ENCODE results near the gene NAALADL2.
"Not testable (repeated sequence)": the region's sequence is repeated elsewhere in the genome, so short reads cannot be mapped to it uniquely, and the experiment has no call there.

NAALADL2 gene

DNA sequence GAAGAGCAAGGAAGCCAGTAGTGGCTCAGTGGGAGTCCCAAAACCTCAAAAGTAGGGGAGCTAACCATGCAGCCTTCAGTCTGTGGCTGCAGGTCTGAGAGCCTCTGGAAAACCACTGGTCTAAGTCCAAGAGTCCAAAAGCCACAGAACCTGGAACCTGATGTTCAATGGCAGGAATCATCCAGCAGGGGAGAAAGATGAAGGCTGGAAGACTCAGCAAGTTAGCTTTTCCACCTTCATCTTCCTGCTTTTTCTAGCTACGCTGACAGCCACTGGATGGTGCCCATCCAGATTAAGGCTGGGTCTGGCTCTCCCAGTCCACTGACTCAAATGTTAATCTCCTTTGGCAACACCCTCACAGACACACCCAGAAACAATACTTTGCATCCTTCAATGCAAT is 626.3 kb downstream of the NAALADL2 start:
- DNase-seq (ENCODE audit: low spot score): no peak

DNA sequence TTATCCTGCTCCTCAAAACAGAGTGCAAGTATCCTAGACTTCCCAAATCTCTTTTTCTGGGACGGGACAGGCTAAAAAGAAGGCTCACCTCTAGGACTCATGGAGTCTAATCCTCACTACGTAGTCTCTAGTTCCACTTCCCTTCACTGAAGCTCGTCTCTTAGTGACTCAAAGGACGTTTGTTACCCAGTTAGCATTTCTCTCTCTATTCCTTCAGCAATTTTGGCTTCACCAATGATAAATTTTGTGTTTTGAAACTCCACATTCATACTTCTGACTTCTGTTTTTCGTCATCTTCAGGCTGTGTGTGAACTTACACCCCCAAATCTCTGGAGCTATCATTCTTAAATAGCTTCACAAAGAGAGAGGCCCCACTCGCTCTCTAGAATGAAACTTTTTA is 627.1 kb downstream of the NAALADL2 start:
- no peak for DNase-seq (ENCODE audit: low spot score)

DNA sequence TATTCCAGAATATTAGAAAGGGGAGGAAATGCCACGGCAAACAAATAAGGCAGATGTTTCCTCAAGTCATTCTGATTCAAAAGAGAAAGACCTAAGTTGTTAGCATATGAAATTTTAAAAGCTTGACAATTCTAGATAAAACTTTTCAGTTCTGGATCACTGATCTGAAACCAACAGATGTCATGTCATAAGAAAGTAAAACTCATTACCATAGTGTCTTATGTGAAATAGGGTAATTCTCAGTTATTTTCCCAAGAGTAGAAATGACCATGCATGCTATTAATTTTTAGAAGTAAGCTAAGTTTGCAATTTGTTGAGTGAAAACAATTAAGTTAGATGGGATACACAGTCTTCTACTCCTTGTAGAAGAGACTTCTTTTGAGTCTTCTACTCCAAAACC is 630.3 kb downstream of the NAALADL2 start:
- DNase-seq (ENCODE audit: low spot score): no peak

DNA sequence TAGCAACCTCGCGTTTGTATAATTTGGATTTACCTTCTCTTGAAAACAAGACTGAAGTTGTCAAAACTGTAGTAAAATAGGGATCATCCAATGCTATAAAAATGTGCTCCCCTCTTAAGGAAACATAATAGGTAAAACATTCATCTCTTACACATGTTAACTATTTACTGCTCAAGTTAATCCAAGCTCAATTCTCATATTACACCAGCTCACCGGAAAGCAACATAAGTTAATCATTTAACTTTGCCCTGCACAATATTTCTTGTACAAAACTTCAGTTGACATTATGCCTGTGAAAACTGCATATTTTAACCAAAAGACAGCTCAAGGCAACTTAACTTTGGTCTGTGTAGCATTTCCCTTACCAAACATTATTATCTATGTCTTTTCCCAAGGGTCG is 634.2 kb downstream of the NAALADL2 start:
- no peak for DNase-seq (ENCODE audit: low spot score)

DNA sequence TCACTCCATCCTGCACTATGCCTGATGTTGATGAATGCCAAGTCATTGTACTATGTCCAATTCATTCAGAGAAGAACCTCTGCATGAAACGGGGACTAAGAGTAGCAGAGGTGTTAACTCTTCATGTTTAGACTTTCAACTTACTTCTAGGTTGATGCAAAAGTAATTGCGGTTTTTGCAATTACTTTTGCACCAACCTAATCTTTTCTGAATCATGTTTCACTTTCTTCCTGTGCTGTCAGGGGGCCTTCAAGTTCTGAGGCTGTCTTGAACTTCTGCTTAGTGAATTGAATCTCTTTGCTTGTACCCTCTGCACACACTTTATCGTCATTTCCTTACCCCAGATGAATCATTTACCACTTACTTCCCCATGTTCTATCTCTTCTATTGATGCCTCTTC is 636.2 kb downstream of the NAALADL2 start:
- DNase-seq (ENCODE audit: low spot score): no peak

DNA sequence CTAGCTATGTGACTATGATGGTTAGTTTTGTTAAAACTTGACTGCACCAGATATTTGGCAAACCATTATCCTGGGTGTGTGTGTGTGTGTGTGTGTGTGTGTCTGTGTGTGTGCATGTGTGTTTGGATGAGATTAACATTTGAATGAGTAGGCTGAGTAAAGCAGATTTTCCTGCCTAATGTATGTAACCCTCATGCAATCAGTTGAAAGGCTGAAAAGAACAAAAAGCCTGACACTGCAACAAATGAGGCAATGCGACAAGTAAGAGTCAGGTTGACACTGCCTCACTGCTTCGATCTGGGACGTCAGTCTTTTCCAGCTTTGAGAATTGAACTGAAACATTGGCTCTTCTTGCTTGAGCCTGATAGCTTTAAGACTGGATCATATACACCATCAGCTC is 643.0 kb downstream of the NAALADL2 start:
- DNase-seq (ENCODE audit: low spot score): no peak

DNA sequence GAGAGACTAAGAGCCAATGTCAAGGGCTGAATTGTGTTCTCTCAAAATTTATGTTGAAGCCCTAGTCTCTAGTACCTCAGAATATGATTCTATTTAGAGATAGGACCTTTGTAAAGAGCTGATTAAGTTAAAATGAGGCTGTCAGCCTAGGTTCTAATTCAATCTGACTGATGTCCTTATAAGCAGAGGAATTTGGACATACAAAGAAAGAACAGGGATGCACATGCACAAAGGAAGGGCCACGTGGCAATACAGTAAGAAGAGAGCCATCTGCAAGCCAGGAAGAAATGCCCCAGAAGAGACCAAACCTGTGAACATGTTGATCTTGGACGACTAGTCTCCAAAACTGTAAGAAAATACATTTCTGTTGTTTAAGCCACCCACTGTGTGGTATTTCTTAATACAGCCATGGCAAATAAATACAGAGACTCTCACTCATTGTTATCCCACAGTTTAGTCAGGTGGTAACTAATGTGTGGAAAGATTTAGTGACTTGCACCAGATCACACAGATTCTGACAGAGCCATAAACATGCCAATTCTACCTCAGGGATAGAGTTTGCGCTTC is 652.2 kb downstream of the NAALADL2 start:
- DNase-seq (ENCODE audit: low spot score): no peak

DNA sequence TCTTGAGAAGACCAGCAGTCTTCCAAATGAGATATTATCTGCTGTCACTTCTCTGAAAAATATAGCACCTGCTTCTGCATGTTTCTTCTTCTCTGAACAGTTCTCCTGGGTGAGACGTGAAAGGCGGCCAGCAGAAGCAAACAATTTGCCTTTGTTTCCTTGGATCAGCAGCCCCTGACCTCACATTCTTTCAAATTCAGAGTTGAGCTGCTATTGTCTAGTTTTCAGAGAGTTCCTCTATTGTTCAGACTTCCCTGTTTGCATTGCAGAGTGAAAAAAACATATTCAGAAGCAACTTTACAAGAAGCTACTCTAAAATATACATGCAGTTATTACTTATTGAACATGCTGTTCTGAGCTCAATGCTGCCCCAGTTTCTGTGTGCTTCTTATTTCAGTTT is 653.6 kb downstream of the NAALADL2 start:
- DNase-seq (ENCODE audit: low spot score): no peak

DNA sequence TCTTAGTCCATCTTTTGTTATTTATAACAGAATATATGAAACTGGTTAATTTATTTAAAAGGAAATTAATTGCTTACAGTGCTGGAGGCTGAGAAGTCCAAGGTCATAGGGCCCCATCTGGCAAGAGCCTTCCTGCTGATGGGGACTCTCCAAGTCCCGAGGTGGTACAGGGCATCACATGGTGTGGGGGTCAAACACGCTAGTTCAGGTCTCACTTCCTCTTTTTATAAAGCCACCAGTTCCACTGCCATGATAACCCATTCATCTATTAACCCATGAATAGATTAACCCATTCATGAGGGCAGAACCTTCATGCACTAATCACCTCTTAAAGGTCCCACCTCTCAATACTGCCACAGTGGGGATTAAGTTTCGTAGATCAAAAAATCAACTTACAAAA is 659.3 kb downstream of the NAALADL2 start:
- no peak for DNase-seq (ENCODE audit: low spot score)

DNA sequence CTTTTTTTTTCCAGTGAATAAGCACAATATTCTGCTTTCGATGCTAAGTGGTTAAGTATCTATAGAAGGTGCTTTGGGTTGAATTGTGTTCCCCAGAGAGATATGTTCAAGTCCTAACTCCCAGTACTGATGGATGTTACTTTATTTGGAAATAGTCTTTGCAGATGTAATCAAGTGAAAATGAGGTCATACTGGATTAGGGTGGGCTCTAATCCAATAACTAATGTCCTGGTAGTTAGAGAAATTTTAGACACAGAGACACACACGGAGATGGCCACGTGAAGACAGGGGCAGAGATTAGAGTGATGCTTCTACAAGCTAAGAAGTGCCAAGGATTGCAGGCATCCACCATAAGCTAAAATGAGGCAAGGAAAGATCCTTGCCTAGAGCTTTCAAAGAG is 662.3 kb downstream of the NAALADL2 start:
- DNase-seq (ENCODE audit: low spot score): no peak

DNA sequence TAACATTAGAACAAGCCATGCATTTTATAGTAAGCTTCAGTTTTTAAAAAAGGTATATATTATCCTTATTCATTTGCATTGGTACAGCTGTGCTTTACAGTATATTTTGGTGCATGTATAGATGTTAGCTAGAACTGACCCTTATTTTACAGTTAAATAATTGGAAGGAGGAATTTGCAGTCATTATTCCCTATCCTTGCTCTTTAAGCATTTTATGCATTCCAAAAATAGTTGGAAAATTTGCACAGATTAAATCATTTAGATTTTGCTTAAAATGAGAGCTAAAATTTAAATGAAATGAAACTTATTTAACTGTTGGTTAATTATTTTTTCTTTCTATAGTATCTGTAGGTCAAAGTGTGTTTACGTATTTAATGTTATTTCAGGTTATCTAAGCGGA is 667.1 kb downstream of the NAALADL2 start:
- DNase-seq (ENCODE audit: low spot score): no peak

DNA sequence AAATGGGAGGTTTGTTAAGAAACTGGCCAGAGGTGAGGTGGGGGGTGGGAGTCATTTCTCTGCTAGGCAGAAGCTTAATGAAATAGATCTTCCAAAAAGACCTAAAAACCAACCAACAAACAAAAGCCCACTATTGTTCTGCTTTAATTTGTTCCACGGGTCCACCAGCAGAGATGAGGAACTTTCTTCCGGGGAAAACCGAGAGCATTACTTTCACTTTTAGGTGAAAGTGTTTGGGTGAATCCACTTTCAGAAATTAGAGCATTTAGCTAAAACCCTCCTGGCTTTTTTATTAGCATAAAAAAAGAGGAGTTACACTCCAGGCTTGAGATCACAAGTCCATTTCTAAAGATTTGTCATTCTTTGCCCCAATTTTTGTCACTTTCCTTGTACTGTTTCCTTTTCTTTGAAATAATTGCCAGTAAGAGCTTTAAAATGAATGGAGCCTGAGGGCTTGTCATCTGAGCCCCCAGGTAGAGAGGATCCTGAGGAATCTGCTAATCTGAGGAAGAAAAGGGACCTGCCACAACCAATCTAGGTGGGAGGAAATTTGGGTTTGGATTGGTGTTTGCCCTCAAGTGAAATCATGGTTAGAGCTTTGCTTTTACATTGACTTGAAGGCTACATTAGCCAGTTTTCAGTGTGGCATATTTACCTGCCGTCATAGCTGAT is 667.6 kb downstream of the NAALADL2 start:
- no peak for DNase-seq (ENCODE audit: low spot score)

DNA sequence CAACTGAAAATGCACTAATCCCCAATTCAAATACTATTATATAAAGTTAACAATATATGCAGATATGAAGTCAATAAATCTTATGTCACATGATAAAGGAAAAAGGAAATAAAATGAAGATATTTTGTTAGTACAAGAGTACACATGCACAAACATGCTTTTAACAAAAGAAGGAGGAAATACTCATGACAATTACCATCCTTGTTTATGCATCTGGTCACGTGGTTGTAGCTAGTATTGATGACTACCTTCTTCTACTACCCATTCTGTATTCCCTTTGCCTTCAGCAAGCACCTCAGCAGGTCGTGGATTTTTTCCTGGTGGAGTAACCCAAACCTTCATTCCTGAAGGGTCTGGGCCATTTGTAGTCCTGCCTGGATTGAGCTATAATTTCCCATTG is 669.6 kb downstream of the NAALADL2 start:
- DNase-seq (ENCODE audit: low spot score): not testable (repeated sequence)

DNA sequence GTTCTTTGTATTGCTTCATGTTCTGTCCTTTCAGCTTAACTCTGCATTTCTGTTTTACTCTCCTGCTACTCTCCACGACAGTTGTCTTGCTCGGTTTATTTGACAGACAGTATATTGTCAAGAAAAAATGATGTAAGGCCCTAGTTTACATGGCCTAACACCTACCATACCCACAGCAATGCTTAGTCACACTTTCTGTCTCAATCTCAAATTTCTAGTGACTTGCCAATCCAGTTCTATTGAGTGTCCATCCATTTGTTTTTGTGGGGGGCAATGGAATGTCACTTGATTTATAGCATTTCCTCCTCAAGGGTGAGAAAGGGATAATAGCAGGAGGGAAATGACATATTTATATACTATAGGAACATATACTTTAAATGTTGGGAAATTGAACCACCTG is 676.2 kb downstream of the NAALADL2 start:
- no peak for DNase-seq (ENCODE audit: low spot score)

DNA sequence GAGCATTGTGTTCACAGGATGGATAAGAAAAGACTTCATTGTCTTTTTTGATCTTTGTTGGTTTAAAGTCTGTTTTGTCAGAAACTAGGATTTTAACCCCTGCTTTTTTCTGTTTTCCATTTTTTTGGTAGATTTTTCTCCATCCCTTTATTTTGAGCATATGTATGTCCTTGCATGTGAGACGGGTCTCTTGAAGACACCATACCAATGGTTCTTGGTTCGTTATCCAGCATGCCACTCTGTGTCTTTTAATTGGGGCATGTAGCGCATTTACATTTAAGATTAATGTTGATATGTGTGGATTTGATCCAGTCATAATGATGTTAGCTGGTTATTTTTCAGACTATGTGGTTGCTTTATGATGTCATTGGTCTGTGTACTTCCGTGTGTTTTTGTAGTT is 687.0 kb downstream of the NAALADL2 start:
- no peak for DNase-seq (ENCODE audit: low spot score)

DNA sequence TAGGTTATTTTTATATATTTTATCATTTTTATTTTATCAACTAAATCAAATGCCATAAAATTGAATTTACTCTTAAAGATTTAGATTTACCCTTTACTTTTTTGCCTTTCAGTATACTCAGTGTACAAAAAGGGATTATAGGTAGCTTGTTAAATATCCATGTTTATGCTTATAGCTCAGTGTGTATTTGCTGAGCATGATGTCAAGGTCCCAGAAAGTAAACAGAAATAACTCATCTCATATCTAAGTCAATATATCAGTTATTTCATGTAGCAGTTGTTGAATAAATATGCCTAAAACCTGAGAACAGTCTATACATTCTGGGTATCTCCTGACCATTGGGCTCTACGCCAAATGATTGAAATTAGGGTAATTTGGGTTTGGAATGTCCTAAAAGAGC is 693.8 kb downstream of the NAALADL2 start:
- DNase-seq (ENCODE audit: low spot score): no peak

DNA sequence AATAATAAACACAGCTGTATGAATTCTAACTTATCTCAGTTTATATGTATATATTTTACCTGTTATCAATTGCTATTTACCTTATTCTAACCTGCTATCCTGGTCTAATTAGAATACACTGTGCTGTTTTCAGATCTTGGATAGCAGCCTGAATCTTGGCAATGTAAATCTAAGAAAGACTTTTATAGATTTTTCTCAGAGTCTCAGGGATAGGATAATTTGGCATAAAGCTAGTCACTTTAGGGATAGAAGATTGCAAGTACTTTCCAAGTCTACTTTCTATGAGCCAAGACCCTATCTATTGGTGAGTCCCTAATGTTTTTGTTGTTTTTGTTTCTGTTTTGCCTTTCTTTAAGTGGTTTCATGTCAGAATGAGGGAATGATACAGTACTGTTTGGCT is 695.7 kb downstream of the NAALADL2 start:
- DNase-seq (ENCODE audit: low spot score): no peak

DNA sequence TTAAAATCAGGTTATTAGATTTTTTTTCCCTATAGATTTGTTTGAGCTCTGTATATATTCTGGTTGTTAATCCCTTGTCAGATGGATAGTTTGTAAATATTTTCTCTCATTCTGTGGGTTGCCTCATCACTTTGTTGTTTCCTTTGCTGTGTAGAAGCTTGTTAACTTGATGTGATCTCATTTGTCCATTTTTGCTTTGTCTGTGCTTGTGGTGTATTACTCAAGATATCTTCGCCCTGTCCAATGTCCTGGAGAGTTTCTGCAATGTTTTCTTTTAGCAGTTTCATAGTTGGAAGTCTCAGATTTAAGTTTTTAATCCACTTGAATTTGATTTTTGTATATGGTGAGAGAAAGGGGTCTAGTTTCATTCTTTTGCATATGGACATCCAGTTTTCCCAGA is 699.1 kb downstream of the NAALADL2 start:
- DNase-seq (ENCODE audit: low spot score): no peak

DNA sequence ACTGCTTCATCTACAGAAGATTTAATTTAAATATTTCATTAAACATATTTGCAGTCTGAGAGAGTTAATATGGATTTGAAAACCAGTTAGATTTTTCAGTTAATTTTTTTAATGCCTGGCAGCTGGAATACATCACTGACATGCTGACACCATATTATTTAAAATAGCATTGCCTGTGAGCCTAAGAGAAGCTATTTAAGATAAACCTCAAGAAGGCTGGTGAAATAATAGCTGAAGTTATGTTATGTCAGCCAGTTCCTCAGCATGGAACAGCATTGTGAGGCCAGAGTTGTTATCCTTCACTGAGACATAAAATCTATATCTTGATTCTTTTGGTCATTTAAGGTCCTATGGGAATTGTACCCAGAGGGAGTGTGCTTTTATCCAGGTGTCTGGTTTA is 705.2 kb downstream of the NAALADL2 start:
- DNase-seq (ENCODE audit: low spot score): no peak

DNA sequence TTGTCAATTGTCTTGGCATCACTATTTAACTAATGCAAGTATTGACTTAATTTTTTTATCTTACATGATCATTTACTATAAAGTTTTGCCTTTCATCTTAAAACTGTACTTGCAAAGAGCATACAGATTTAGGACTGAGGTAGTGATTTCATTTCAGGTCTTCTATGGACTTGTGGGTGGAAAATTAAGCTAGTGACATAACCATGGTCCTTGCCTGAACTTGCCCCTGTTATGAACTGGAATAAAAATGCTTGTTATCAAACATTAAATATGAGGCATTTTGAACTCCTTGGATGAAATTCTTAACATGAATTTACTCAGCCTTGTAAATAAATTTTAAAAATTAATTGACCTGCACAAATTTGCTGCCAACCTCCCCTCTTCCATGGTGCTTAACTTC is 712.0 kb downstream of the NAALADL2 start:
- DNase-seq (ENCODE audit: low spot score): no peak

DNA sequence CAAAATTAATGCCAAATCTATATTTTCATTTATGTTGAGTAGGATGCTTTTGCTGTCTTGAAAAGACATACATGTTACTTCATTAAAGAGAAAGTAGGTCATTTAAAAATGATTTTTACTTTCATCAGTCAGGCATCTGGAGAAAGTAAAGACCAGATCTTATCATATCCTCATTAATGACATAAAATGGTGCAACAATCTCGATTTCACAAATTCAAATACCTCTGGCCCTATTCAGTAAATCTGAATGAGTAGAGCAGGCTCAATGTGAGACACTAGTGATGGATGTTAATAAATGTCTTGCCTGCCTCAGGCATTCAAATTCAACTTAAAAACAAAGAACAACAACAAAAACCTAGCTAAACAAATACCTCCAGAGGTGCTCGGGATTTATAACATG is 714.1 kb downstream of the NAALADL2 start:
- DNase-seq (ENCODE audit: low spot score): no peak

DNA sequence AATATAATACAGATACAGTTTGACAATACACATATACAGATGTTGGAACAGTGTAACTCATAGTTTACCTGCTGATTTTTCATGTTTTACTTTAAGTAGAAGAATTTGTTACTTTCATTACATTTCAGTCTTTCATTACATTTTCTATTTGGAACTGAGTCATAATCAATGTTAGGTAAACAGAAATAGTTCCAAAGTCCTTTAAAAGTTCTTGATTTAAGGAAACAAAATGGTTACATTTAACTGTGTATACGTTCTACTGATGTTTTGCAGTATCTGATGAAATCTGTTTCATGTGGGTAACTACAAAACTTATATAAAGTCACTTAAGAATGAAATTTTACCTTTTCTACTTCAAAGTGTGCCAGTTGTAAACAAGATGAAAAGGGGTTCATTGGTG is 721.2 kb downstream of the NAALADL2 start:
- DNase-seq (ENCODE audit: low spot score): no peak

DNA sequence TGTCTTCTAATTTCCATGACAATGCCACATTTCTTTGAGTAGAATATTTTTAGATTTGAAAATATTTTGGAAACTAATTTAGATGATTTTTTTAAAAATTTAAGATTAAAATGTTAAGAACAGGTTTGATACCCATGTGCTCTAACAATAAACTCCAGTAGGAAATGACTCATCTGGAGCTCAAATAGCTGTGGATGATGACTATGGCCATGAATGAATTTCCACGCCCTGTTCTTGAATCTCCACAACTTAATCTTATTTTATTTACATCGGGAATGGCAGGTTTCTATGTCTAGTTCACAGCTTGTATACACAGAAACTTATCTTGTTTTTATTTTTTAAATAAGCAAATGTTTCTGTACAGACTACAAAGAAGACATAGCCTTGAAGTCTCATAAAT is 726.8 kb downstream of the NAALADL2 start:
- no peak for DNase-seq (ENCODE audit: low spot score)

DNA sequence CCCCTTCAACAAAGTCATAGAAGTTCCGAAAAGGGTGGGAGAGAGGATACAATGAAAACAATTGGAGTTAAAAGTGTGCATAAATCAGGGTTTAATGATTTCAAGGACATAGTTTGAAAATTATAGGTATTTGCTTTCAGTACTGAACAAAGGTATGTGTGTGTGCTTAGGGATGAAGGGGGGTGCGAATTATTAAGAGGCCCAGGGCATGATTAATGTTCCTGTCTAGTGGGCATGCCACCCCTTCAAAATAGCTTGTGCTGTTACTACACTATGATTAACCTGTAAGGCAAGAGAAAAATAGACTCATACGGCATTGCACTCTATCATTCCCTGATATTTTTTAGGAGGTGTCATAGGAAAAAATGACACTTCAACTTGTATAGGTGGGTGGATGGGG is 731.6 kb downstream of the NAALADL2 start:
- no peak for DNase-seq (ENCODE audit: low spot score)

DNA sequence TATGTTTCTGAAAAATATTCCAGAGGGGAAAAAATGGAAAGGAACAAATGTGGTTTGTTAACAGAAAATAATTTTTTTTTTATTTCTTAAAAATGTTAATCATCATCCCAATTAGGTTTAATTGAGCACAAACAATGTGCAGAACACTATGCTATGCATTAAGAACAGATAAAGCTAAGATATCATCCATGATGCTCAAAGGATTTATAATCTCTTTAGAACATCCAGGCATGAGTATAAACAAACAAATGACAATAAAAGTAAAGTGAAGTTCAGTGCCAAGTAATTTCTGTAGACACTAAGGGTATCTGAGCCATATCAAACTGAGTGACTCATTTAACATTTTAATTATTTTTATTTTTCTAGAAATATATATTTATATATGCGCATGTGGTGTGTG is 732.2 kb downstream of the NAALADL2 start:
- DNase-seq (ENCODE audit: low spot score): no peak

Measured in ecto neural progenitor cell (in vitro differentiated cells).